ENCODE measurements around the gene DDX39B.

Gene DDX39B

GRCh38 chr6:31525553-31525931, 16.3 kb downstream of the DDX39B start (continued):
- TF ChIP-seq, protein P1, sequence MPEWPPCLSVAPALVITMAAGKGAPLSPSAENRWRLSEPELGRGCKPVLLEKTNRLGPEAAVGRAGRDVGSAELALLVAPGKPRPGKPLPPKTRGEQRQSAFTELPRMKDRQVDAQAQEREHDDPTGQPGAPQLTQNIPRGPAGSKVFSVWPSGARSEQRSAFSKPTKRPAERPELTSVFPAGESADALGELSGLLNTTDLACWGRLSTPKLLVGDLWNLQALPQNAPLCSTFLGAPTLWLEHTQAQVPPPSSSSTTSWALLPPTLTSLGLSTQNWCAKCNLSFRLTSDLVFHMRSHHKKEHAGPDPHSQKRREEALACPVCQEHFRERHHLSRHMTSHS (tag by site-specific recombination; IDR thresholded peaks at IDR 0.05), result no peak
- TF ChIP-seq YY2 (tag by site-specific recombination; IDR thresholded peaks at IDR 0.05) (no peak), OSR2 (tag by site-specific recombination; IDR thresholded peaks at IDR 0.05) (peak; percentile 71), ZNF302 (tag by site-specific recombination; IDR thresholded peaks at IDR 0.05; ENCODE audit: low read depth) (no peak), ZSCAN23 (tag by site-specific recombination; IDR thresholded peaks at IDR 0.05) (no peak), ZNF623 (tag by site-specific recombination; IDR thresholded peaks at IDR 0.05) (no peak), AEBP2 (tag by site-specific recombination; IDR thresholded peaks at IDR 0.05; ENCODE audit: borderline replicate concordance) (no peak), ZSCAN30 (tag by site-specific recombination; IDR thresholded peaks at IDR 0.05) (no peak), ELK4 (IDR thresholded peaks at IDR 0.05; ENCODE audit: borderline replicate concordance, low read depth, low read length) (no peak)

GRCh38 chr6:31521835-31522234, 20.0 kb downstream of the DDX39B start:
- no peaks in the 10 kb centered on the region for H3K9me3 ChIP-seq (ENCODE audit: control insufficient read depth, insufficient read depth, low read depth, low read length)
- no peaks in the 10 kb centered on the region for H3K36me3 ChIP-seq (ENCODE audit: control insufficient read depth in 2 of 2, insufficient read depth in 1 of 2, low read length in 2 of 2)
- TF ChIP-seq BCL11B (tag by site-specific recombination; IDR thresholded peaks at IDR 0.05; ENCODE audit: low read depth) (no peak), ZNF324 (tag by site-specific recombination; IDR thresholded peaks at IDR 0.05) (no peak), ZNF266 (tag by site-specific recombination; IDR thresholded peaks at IDR 0.05; ENCODE audit: low read depth) (no peak), ZNF248 (tag by site-specific recombination; IDR thresholded peaks at IDR 0.05) (no peak), ZNF416 (tag by site-specific recombination; IDR thresholded peaks at IDR 0.05) (no peak), KLF7 (tag by site-specific recombination; IDR thresholded peaks at IDR 0.05; ENCODE audit: borderline replicate concordance) (no peak), YY2 (tag by site-specific recombination; IDR thresholded peaks at IDR 0.05) (no peak), ZNF10 (tag by site-specific recombination; IDR thresholded peaks at IDR 0.05) (no peak), RBAK (tag by site-specific recombination; IDR thresholded peaks at IDR 0.05) (no peak), BCL11A (tag by site-specific recombination; IDR thresholded peaks at IDR 0.05; ENCODE audit: low read depth) (no peak), ZNF132 (tag by site-specific recombination; IDR thresholded peaks at IDR 0.05; ENCODE audit: borderline replicate concordance) (no peak)
- TF ChIP-seq, protein P2, sequence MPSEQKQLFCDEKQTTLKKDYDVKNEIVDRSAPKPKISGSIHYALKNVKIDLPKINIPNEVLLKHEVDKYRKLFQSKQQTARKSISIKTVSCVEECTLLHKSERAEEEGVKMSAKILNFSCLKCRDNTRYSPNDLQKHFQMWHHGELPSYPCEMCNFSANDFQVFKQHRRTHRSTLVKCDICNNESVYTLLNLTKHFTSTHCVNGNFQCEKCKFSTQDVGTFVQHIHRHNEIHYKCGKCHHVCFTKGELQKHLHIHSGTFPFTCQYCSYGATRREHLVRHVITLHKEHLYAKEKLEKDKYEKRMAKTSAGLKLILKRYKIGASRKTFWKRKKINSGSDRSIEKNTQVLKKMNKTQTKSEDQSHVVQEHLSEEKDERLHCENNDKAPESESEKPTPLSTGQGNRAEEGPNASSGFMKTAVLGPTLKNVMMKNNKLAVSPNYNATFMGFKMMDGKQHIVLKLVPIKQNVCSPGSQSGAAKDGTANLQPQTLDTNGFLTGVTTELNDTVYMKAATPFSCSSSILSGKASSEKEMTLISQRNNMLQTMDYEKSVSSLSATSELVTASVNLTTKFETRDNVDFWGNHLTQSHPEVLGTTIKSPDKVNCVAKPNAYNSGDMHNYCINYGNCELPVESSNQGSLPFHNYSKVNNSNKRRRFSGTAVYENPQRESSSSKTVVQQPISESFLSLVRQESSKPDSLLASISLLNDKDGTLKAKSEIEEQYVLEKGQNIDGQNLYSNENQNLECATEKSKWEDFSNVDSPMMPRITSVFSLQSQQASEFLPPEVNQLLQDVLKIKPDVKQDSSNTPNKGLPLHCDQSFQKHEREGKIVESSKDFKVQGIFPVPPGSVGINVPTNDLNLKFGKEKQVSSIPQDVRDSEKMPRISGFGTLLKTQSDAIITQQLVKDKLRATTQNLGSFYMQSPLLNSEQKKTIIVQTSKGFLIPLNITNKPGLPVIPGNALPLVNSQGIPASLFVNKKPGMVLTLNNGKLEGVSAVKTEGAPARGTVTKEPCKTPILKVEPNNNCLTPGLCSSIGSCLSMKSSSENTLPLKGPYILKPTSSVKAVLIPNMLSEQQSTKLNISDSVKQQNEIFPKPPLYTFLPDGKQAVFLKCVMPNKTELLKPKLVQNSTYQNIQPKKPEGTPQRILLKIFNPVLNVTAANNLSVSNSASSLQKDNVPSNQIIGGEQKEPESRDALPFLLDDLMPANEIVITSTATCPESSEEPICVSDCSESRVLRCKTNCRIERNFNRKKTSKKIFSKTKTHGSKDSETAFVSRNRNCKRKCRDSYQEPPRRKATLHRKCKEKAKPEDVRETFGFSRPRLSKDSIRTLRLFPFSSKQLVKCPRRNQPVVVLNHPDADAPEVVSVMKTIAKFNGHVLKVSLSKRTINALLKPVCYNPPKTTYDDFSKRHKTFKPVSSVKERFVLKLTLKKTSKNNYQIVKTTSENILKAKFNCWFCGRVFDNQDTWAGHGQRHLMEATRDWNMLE (tag by site-specific recombination; conservative IDR thresholded peaks at IDR 0.05; ENCODE audit: low read depth), result no peak
- no peak overlapping the region for H3K27ac ChIP-seq (ENCODE audit: extremely low read depth, low read depth, low read length)
- POLR2A ChIA-PET, result no interaction called here
- no peak overlapping the region for H3K4me3 ChIP-seq (ENCODE audit: low read depth, low read length)
- H3K4me1 ChIP-seq (ENCODE audit: control insufficient read depth, insufficient read depth, low read length), result peaks cover 3% of the 10 kb centered on the region; the same call in 1 of the 2 replicates
- CTCF ChIA-PET, result interaction anchor here (2.5 kb wide), 1 partner anchor 29 kb away, joined by 7 read pairs; no protein-coding TSS in a partner anchor
